GM19035 (cell line): ENCODE data around the gene ELK3.
"Not testable (repeated sequence)": the region's sequence is repeated elsewhere in the genome, so short reads cannot be mapped to it uniquely, and the experiment has no call there.

Experiments used
- ATAC-seq: cut with Tn5 transposase; IDR thresholded peaks from one replicate; pipeline ENCODE4 v1.9.1; 2021; ENCODE audit not compliant: unreplicated experiment

ELK3 gene

GRCh38 chr12:96302687-96303310 is 108.6 kb downstream of the ELK3 start:
- no peak for ATAC-seq

GRCh38 chr12:96303653-96304052 is 109.5 kb downstream of the ELK3 start:
- no peak for ATAC-seq

- no peak for ATAC-seq
Observed at GRCh38 chr12:96305665-96306064, 111.5 kb downstream of the ELK3 start.

- ATAC-seq, result no peak
Observed at GRCh38 chr12:96308881-96309280, 114.7 kb downstream of the ELK3 start.

GRCh38 chr12:96310067-96310466 is 115.9 kb downstream of the ELK3 start:
- no peak for ATAC-seq

- no peak for ATAC-seq
Observed at GRCh38 chr12:96311191-96311590, 117.0 kb downstream of the ELK3 start.

GRCh38 chr12:96313606-96314005 is 119.4 kb downstream of the ELK3 start:
- no peak for ATAC-seq

GRCh38 chr12:96314723-96315122 is 120.5 kb downstream of the ELK3 start:
- ATAC-seq, result no peak

GRCh38 chr12:96315741-96316481 is 121.7 kb downstream of the ELK3 start:
- not testable (repeated sequence) for ATAC-seq

- ATAC-seq, result not testable (repeated sequence)
Observed at GRCh38 chr12:96317801-96318200, 123.6 kb downstream of the ELK3 start.
